GM23248 (cell line): ENCODE data around the gene IFT20. TPM values are rescaled to one million over a fixed set of nuclear protein-coding genes. Genes with fewer than 3 reads are reported as not detected.

Source experiments
- DNase-seq: peaks from one replicate; pipeline ENCODE4 v3.0.0-alpha.2; 2015
- H2AFZ ChIP-seq: fragments of 200-600 bp; sonication (generic); 2 replicates; pipeline ENCODE4 v1.6.1; 2016; ENCODE audit warnings: antibody characterized with exemption
- H3F3A ChIP-seq: fragments of 200-600 bp; sonication (generic); 2 replicates; pipeline ENCODE4 v1.6.1; 2016; ENCODE audit warnings: mild to moderate bottlenecking, antibody characterized with exemption, mixed run types; ENCODE audit not compliant: insufficient read depth
- H3K27ac ChIP-seq: fragments of 200-600 bp; sonication (generic); 2 replicates; pipeline ENCODE4 v1.5.1; 2016; ENCODE audit warnings: mild to moderate bottlenecking
- H3K27me3 ChIP-seq: fragments of 200-600 bp; sonication (generic); replicated peaks from 2 replicates; pipeline ENCODE4 v1.6.1; 2016; ENCODE audit warnings: mild to moderate bottlenecking; ENCODE audit not compliant: insufficient read depth
- H3K36me3 ChIP-seq: fragments of 200-600 bp; sonication (generic); 2 replicates; pipeline ENCODE4 v1.6.1; 2016; ENCODE audit warnings: low read depth, mild to moderate bottlenecking
- H3K4me1 ChIP-seq: fragments of 200-600 bp; sonication (generic); 2 replicates; pipeline ENCODE4 v1.6.1; 2016; ENCODE audit warnings: mild to moderate bottlenecking; ENCODE audit not compliant: insufficient read depth
- H3K4me2 ChIP-seq: fragments of 200-600 bp; sonication (generic); one replicate; pipeline ENCODE4 v1.6.1; 2016; ENCODE audit warnings: mild to moderate bottlenecking; ENCODE audit not compliant: unreplicated experiment
- H3K4me3 ChIP-seq: fragments of 200-600 bp; sonication (generic); 2 replicates; pipeline ENCODE4 v1.5.1; 2016; ENCODE audit warnings: mild to moderate bottlenecking
- H3K79me2 ChIP-seq: fragments of 200-600 bp; sonication (generic); 2 replicates; pipeline ENCODE4 v1.6.1; 2016; ENCODE audit warnings: mild to moderate bottlenecking; ENCODE audit not compliant: insufficient read depth
- H3K9ac ChIP-seq: fragments of 200-600 bp; sonication (generic); 2 replicates; pipeline ENCODE4 v1.6.1; 2016; ENCODE audit warnings: mild to moderate bottlenecking
- H3K9me2 ChIP-seq: fragments of 200-600 bp; sonication (generic); 2 replicates; pipeline ENCODE4 v1.6.1; 2016; ENCODE audit warnings: mixed run types, mild to moderate bottlenecking, moderate library complexity; ENCODE audit not compliant: insufficient read depth
- H3K9me3 ChIP-seq: fragments of 200-600 bp; sonication (generic); one replicate; pipeline ENCODE4 v1.6.1; 2017; ENCODE audit warnings: low read depth
- H4K20me1 ChIP-seq: fragments of 200-600 bp; sonication (generic); 2 replicates; pipeline ENCODE4 v1.6.0; 2016; ENCODE audit not compliant: insufficient read depth
- EZH2 ChIP-seq: fragments of 200-600 bp; sonication (generic); IDR thresholded peaks from 2 replicates; pipeline ENCODE4 v1.6.1; 2018; ENCODE audit warnings: antibody characterized with exemption, mild to moderate bottlenecking; ENCODE audit not compliant: insufficient read depth, poor library complexity, severe bottlenecking
- EZH2phosphoT487 ChIP-seq: fragments of 200-600 bp; sonication (generic); IDR thresholded peaks from 2 replicates; pipeline ENCODE4 v1.6.1; 2018; ENCODE audit warnings: antibody characterized with exemption, moderate library complexity, mild to moderate bottlenecking, low read depth; ENCODE audit not compliant: insufficient read depth
- WGBS, 2 experiments: methylation state at CpG; one replicate each; pipeline ENCODE4 v1.1.6; 2015 to 2017; ENCODE audit warnings: low lambda C conversion rate in 2 of 2, low coverage in 1 of 2; ENCODE audit errors: missing lambda C conversion rate in 2 of 2; 5-methylcytosine and 5-hydroxymethylcytosine counted together
- in situ Hi-C: fragments of 300-500 bp; cut with MboI; formaldehyde crosslinking; loops from 2 replicates; pipeline ENCODE4 v1.15.0; 2020
- polyA plus RNA-seq: library from polyadenylated mRNA; unstranded; fragments of >200 nt; fragmentation: Nextera tagmentation; extraction: Ambion mirVana; gene quantifications from 2 replicates; pipeline ENCODE4 v1.2.1, GENCODE V29; 2016
- total RNA-seq: library from RNA; depleted of rRNA; stranded (reverse); fragments of >200 nt; shearing (Covaris generic); gene quantifications from 2 replicates; pipeline ENCODE4 v1.2.3, GENCODE V29; 2014

IFT20 gene
- total and polyA plus RNA-seq, 2 experiments from 2014 or later: 80.5 to 111 TPM

- peak within 1 kb of the TSS; percentile 58 for H3K9ac ChIP-seq
- in situ Hi-C loops: no loop called here
- H3K27ac ChIP-seq: peak within 1 kb of the TSS; percentile 21
Measured at GRCh38 chr17:28371245-28372202, 36.3 kb upstream of the IFT20 start, which contains the start of gene SARM1. Gene SARM1 (plus strand): TSS chr17:28371694. CDS start chr17:28372033, 339 bp downstream.

GRCh38 chr17:28370744-28371103 lies 35.5 kb upstream of the IFT20 start:
- no peaks in the 10 kb centered on the region for H3K36me3 ChIP-seq
- no peaks in the 10 kb centered on the region for H3K9me2 ChIP-seq
- peak overlapping the region; percentile 71 for H2AFZ ChIP-seq
- no peak for DNase-seq
- H3K27me3 ChIP-seq: no peaks in the 10 kb centered on the region
- no peaks in the 10 kb centered on the region for H3K9me3 ChIP-seq
- no peaks in the 10 kb centered on the region for H4K20me1 ChIP-seq
- H3K27ac ChIP-seq: peak overlapping the region; percentile 21
- TF ChIP-seq EZH2phosphoT487 (no peak), EZH2 (no peak)
- WGBS, 2 experiments: 46 to 52% methylated on average over 1 of the region's 1 CpG
- peaks cover 16% of the 10 kb centered on the region for H3K79me2 ChIP-seq
- in situ Hi-C loops: no loop called here
- H3F3A ChIP-seq: peaks cover 16% of the 10 kb centered on the region
- H3K4me1 ChIP-seq: peaks cover 6% of the 10 kb centered on the region
- H3K9ac ChIP-seq: peak overlapping the region; percentile 33; the same call in 1 of the 2 replicates
- H3K4me3 ChIP-seq: peak overlapping the region; percentile 65
- no peak overlapping the region for H3K4me2 ChIP-seq

More at GRCh38 chr17:28371245-28372202, 36.3 kb upstream of the IFT20 start, which contains the start of gene SARM1:
- no peaks in the 10 kb centered on the region for H3K9me2 ChIP-seq
- peak within 1 kb of the TSS; percentile 71 for H2AFZ ChIP-seq
- peaks cover 16% of the 10 kb centered on the region for H3F3A ChIP-seq
- peaks cover 6% of the 10 kb centered on the region for H3K4me1 ChIP-seq
- DNase-seq: peak; percentile 88
- H4K20me1 ChIP-seq: no peaks in the 10 kb centered on the region
- H3K36me3 ChIP-seq: no peaks in the 10 kb centered on the region
- TF ChIP-seq EZH2 (no peak), EZH2phosphoT487 (no peak)
- peak within 1 kb of the TSS; percentile 65 for H3K4me3 ChIP-seq
- peak within 1 kb of the TSS; percentile 61 for H3K4me2 ChIP-seq
- 1% methylated on average over 55 to 76 of the region's 80 CpGs for WGBS, 2 experiments
- H3K27me3 ChIP-seq: no peaks in the 10 kb centered on the region
- H3K9me3 ChIP-seq: no peaks in the 10 kb centered on the region
- H3K79me2 ChIP-seq: peaks cover 16% of the 10 kb centered on the region

GRCh38 chr17:28370035-28370743 lies 34.9 kb upstream of the IFT20 start, which contains the start of gene VTN:
Gene VTN (minus strand): TSS chr17:28370307. CDS start chr17:28370203, 104 bp downstream.
- Histone ChIP-seq H3K27ac (peak within 1 kb of the TSS; percentile 21), H2AFZ (peak within 1 kb of the TSS; percentile 71), H3K36me3 (no peaks in the 10 kb centered on the region), H3K27me3 (no peaks in the 10 kb centered on the region), H3K79me2 (peaks cover 16% of the 10 kb centered on the region), H3K4me3 (peak within 1 kb of the TSS; percentile 65), H3K9ac (peak within 1 kb of the TSS; percentile 33; the same call in 1 of the 2 replicates), H3K4me1 (peaks cover 6% of the 10 kb centered on the region), H3K9me2 (no peaks in the 10 kb centered on the region), H3F3A (peaks cover 16% of the 10 kb centered on the region), H4K20me1 (no peaks in the 10 kb centered on the region), H3K4me2 (peak within 1 kb of the TSS; percentile 61), H3K9me3 (no peaks in the 10 kb centered on the region)
- TF ChIP-seq EZH2: no peak
- 34 to 36% methylated on average over 8 of the region's 8 CpGs for WGBS, 2 experiments
- DNase-seq: peak; percentile 36
- in situ Hi-C loops: no loop called here

GRCh38 chr17:28369684-28370034 lies 34.4 kb upstream of the IFT20 start:
- Histone ChIP-seq H3K4me1 (peaks cover 6% of the 10 kb centered on the region), H2AFZ (no peak overlapping the region)
- in situ Hi-C loops: no loop called here

More at GRCh38 chr17:28369684-28370034, 34.4 kb upstream of the IFT20 start:
- H4K20me1 ChIP-seq: no peaks in the 10 kb centered on the region
- no peak for TF ChIP-seq EZH2
- TF ChIP-seq EZH2phosphoT487: no peak
- no peaks in the 10 kb centered on the region for H3K36me3 ChIP-seq
- no peak overlapping the region for H3K4me3 ChIP-seq
- peaks cover 16% of the 10 kb centered on the region for H3K79me2 ChIP-seq
- H3F3A ChIP-seq: peaks cover 16% of the 10 kb centered on the region
- DNase-seq: no peak
- no peaks in the 10 kb centered on the region for H3K27me3 ChIP-seq
- 64% methylated on average over 10 of the region's 10 CpGs for whole genome bisulfite sequencing, 2 experiments
- no peaks in the 10 kb centered on the region for H3K9me2 ChIP-seq
- H3K9me3 ChIP-seq: no peaks in the 10 kb centered on the region
- no peak overlapping the region for H3K27ac ChIP-seq
- no peak overlapping the region for H3K9ac ChIP-seq
- no peak overlapping the region for H3K4me2 ChIP-seq
